Measurements from ENCODE around the gene RGS21.

DNA sequence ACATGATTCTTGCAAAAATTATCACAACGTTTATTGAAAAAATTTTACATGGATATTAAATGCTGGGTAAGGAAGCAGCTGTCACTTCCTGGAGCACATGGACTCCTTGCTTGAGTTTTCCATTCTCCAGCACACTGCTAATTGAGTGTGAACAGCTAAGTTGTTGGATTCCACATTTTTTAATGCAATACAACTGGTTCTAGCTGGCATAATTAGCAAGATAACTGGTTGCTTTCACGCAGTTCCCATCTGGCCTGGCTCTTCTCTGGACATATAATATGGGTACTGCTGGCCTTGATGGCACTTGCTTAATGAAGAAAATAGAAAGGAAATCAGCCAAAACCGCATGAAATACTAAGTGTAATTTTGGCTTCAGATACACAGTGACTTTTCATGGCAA, 26.6 kb downstream of the RGS21 start:
- TF ChIP-seq, protein P1, sequence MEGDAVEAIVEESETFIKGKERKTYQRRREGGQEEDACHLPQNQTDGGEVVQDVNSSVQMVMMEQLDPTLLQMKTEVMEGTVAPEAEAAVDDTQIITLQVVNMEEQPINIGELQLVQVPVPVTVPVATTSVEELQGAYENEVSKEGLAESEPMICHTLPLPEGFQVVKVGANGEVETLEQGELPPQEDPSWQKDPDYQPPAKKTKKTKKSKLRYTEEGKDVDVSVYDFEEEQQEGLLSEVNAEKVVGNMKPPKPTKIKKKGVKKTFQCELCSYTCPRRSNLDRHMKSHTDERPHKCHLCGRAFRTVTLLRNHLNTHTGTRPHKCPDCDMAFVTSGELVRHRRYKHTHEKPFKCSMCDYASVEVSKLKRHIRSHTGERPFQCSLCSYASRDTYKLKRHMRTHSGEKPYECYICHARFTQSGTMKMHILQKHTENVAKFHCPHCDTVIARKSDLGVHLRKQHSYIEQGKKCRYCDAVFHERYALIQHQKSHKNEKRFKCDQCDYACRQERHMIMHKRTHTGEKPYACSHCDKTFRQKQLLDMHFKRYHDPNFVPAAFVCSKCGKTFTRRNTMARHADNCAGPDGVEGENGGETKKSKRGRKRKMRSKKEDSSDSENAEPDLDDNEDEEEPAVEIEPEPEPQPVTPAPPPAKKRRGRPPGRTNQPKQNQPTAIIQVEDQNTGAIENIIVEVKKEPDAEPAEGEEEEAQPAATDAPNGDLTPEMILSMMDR (conservative IDR thresholded peaks at IDR 0.05), result no peak
- no peak for TF ChIP-seq EZH2 (IDR thresholded peaks at IDR 0.05; ENCODE audit: low read depth)

Data from PC-9 (cell line).